C4-2B (cell line): Measurements from ENCODE around the gene THOC6.

Source experiments
- CTCF ChIP-seq: fragments of 450-650 bp; conservative IDR thresholded peaks from 2 replicates; pipeline ENCODE4 v1.5.1; 2017; ENCODE audit warnings: mild to moderate bottlenecking
- ZFX ChIP-seq: fragments of 450-650 bp; IDR thresholded peaks from 2 replicates; pipeline ENCODE4 v1.6.1; 2017

GRCh38 chr16:2981899-2982250 is 42.0 kb upstream of the THOC6 start:
- TF ChIP-seq CTCF, result no peak
- no peak for TF ChIP-seq ZFX
